Sigmoid colon (tissue), 7 donors: ENCODE measurements around the gene RERG. TPM values are rescaled to one million over a fixed set of nuclear protein-coding genes. Genes with fewer than 3 reads are reported as not detected.
A peak's percentile ranks its signal among the peaks of the same experiment; 100 is the strongest.

Source experiments
- DNase-seq: peaks from one replicate; pipeline ENCODE4 v3.0.0-alpha.2; 2019
- H3K27ac ChIP-seq, 4 donors: fragments of 200-600 bp; sonication (generic); one replicate each; pipeline ENCODE4 v1.5.1; 2016 to 2019; ENCODE audit warnings: mild to moderate bottlenecking in 1 of 4
- H3K27me3 ChIP-seq, 3 donors: fragments of 200-600 bp; sonication (generic); one replicate each; pipeline ENCODE4 v1.5.1; 2019; ENCODE audit warnings: mild to moderate bottlenecking in 1 of 3
- H3K36me3 ChIP-seq, 4 donors: fragments of 200-600 bp; sonication (generic); one replicate each; pipeline ENCODE4 v1.5.1; 2016 to 2019
- H3K4me1 ChIP-seq, 4 donors: fragments of 200-600 bp; sonication (generic); one replicate each; pipeline ENCODE4 v1.5.1; 2017 to 2019
- H3K4me3 ChIP-seq, 4 donors: fragments of 200-600 bp; sonication (generic); one replicate each; pipeline ENCODE4 v1.5.1; 2017 to 2019; ENCODE audit warnings: mild to moderate bottlenecking in 2 of 4, moderate library complexity in 1 of 4
- H3K9me3 ChIP-seq, 4 donors: fragments of 200-600 bp in 3 of 4; sonication (generic) in 3 of 4; one replicate each; pipeline versions ENCODE4 v1.5.1 to v1.6.1; 2013 to 2019
- EP300 ChIP-seq, 4 donors: sonication (generic); formaldehyde crosslinking; IDR thresholded peaks; one replicate each; pipeline ENCODE4 v1.6.1; 2017; ENCODE audit warnings: antibody characterized with exemption in 4 of 4
- POLR2A ChIP-seq, 2 donors: fragments of 450-650 bp; IDR thresholded peaks; one replicate each; pipeline ENCODE4 v1.6.1; 2016; ENCODE audit warnings: antibody characterized with exemption in 2 of 2, mild to moderate bottlenecking in 2 of 2, moderate library complexity in 2 of 2
- POLR2AphosphoS5 ChIP-seq, 4 donors: sonication (generic); formaldehyde crosslinking; IDR thresholded peaks; one replicate each; pipeline ENCODE4 v1.6.1; 2017; ENCODE audit warnings: antibody characterized with exemption in 4 of 4
- WGBS, 2 donors: extraction: QIAGEN DNeasy Blood & Tissue Kit; methylation state at CpG; one replicate each; pipeline ENCODE4 v1.1.7; 2013; 5-methylcytosine and 5-hydroxymethylcytosine counted together
- intact Hi-C: fragments of 100-400 bp; cut with DNase I; formaldehyde crosslinking; loops from one replicate; pipeline ENCODE4 v1.15.1; 2023
- polyA plus RNA-seq, 3 donors: library from polyadenylated mRNA; stranded (reverse); fragments of 200-250 nt; gene quantifications; one replicate each; pipeline ENCODE4 v1.2.3, GENCODE V29; 2013
- total RNA-seq, 4 donors: library from RNA; depleted of rRNA; stranded (reverse); fragments of >200 nt; gene quantifications; one replicate each; pipeline ENCODE4 v1.1.0, GENCODE V29; 2016
- TF ChIP-seq, protein P1 (sequence below), 4 experiments: fragments of 450-650 bp in 3 of 4; fragments of 200-600 bp in 1 of 4; IDR thresholded peaks; one replicate each; pipeline ENCODE4 v1.5.1; 2016 to 2019; ENCODE audit warnings: antibody characterized with exemption in 4 of 4, mild to moderate bottlenecking in 3 of 4, moderate library complexity in 2 of 4
- donor health status: healthy with polysubstance abuse.
- donor health status: Bipolar disorder and iron deficiency.
- donor health status: healthy.

RERG gene
- total and polyA plus RNA-seq, 7 donors, result 1.4 to 104 (median 69.9) TPM

- H3K4me1 ChIP-seq, result peaks cover 0 to 69% (median 60%) of the 10 kb centered on the region in 4 donors
- WGBS, 2 donors, result 50 to 60% methylated on average over 3 of the region's 3 CpGs
- TF ChIP-seq POLR2AphosphoS5 (IDR thresholded peaks at IDR 0.05) (peak in 3 of 4 donors; percentile 40 to 49 (median 47)), EP300 (IDR thresholded peaks at IDR 0.05) (no peak)
- peak overlapping the region in 1 of 4 donors; percentile 22 for H3K4me3 ChIP-seq
- no peaks in the 10 kb centered on the region for H3K36me3 ChIP-seq
- no peaks in the 10 kb centered on the region for H3K9me3 ChIP-seq
- H3K27me3 ChIP-seq, result no peaks in the 10 kb centered on the region
- H3K27ac ChIP-seq, result peak overlapping the region in 3 of 4 donors; percentile 66 to 83 (median 74)
- intact Hi-C loops, result loop anchor here (10.0 kb wide), 3 partner anchors 262 to 378 kb away; partner anchors contain the start of genes ART4 and MGP
- no peak for DNase-seq
Observed at GRCh38 chr12:15146585-15146984, 74.6 kb downstream of the RERG start.

GRCh38 chr12:15143467-15143866 lies 77.8 kb downstream of the RERG start:
- H3K36me3 ChIP-seq, result no peaks in the 10 kb centered on the region
- no peak overlapping the region for H3K4me3 ChIP-seq
- no peak overlapping the region for H3K27ac ChIP-seq
- H3K4me1 ChIP-seq, result peaks cover 0 to 50% (median 45%) of the 10 kb centered on the region in 4 donors
- DNase-seq, result no peak
- H3K27me3 ChIP-seq, result no peaks in the 10 kb centered on the region
- H3K9me3 ChIP-seq, result no peaks in the 10 kb centered on the region
- TF ChIP-seq EP300 (IDR thresholded peaks at IDR 0.05) (no peak), POLR2AphosphoS5 (IDR thresholded peaks at IDR 0.05) (no peak), POLR2A (IDR thresholded peaks at IDR 0.05) (no peak)
- TF ChIP-seq, protein P1, sequence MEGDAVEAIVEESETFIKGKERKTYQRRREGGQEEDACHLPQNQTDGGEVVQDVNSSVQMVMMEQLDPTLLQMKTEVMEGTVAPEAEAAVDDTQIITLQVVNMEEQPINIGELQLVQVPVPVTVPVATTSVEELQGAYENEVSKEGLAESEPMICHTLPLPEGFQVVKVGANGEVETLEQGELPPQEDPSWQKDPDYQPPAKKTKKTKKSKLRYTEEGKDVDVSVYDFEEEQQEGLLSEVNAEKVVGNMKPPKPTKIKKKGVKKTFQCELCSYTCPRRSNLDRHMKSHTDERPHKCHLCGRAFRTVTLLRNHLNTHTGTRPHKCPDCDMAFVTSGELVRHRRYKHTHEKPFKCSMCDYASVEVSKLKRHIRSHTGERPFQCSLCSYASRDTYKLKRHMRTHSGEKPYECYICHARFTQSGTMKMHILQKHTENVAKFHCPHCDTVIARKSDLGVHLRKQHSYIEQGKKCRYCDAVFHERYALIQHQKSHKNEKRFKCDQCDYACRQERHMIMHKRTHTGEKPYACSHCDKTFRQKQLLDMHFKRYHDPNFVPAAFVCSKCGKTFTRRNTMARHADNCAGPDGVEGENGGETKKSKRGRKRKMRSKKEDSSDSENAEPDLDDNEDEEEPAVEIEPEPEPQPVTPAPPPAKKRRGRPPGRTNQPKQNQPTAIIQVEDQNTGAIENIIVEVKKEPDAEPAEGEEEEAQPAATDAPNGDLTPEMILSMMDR (IDR thresholded peaks at IDR 0.05), result no peak
- intact Hi-C loops, result loop anchor here (10.0 kb wide), 3 partner anchors 259 to 381 kb away; partner anchors contain the start of genes ART4 and MGP

DNA sequence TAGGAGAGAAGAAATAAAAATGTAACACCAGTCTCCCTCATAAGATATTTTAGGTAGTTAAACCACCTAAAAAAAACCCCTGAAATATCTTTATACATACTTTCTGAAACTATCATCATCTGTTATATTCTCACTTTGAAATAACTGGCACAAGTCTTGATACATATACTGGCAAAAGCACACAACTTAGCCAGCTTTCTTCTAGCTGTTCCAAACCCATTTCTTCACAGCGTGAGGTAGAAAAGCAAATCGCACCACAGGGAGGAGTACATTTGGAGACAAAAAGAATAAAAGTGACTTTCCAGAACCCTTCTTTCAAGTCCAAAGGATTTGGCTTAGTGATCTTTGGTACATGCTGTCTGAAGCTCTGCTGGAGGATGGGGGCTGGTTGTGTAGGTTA lies 78.5 kb downstream of the RERG start:
- peaks cover 0 to 42% (median 38%) of the 10 kb centered on the region in 4 donors for H3K4me1 ChIP-seq
- H3K27ac ChIP-seq, result no peak overlapping the region
- no peaks in the 10 kb centered on the region for H3K27me3 ChIP-seq
- H3K36me3 ChIP-seq, result no peaks in the 10 kb centered on the region
- no peak overlapping the region for H3K4me3 ChIP-seq
- no peaks in the 10 kb centered on the region for H3K9me3 ChIP-seq
- WGBS, 2 donors, result 92 to 98% methylated on average over 2 of the region's 2 CpGs
- no peak for TF ChIP-seq POLR2A (IDR thresholded peaks at IDR 0.05)
- TF ChIP-seq, protein P1 (IDR thresholded peaks at IDR 0.05), result no peak
- no peak for TF ChIP-seq POLR2AphosphoS5 (IDR thresholded peaks at IDR 0.05)
- TF ChIP-seq EP300 (IDR thresholded peaks at IDR 0.05), result no peak
- intact Hi-C loops, result loop anchor here (10.0 kb wide), 3 partner anchors 258 to 382 kb away; partner anchors contain the start of genes ART4 and MGP
- no peak for DNase-seq

- Histone ChIP-seq H3K4me3 (no peak overlapping the region), H3K9me3 (no peaks in the 10 kb centered on the region), H3K36me3 (no peaks in the 10 kb centered on the region), H3K27ac (peak overlapping the region in 3 of 4 donors; percentile 7 to 71 (median 67)), H3K4me1 (peaks cover 0 to 28% (median 15%) of the 10 kb centered on the region in 4 donors), H3K27me3 (no peaks in the 10 kb centered on the region)
- 48 to 63% methylated on average over 3 of the region's 3 CpGs for WGBS, 2 donors
- no peak for DNase-seq
- intact Hi-C loops, result no loop called here
- TF ChIP-seq, protein P1 (IDR thresholded peaks at IDR 0.05), result no peak
- TF ChIP-seq POLR2A (IDR thresholded peaks at IDR 0.05) (no peak), POLR2AphosphoS5 (IDR thresholded peaks at IDR 0.05) (peak in 1 of 4 donors; percentile 24), EP300 (IDR thresholded peaks at IDR 0.05) (no peak)
Observed at GRCh38 chr12:15131431-15131830, 89.8 kb downstream of the RERG start.

- Histone ChIP-seq H3K36me3 (no peaks in the 10 kb centered on the region), H3K9me3 (no peaks in the 10 kb centered on the region), H3K27ac (no peak overlapping the region), H3K4me3 (no peak overlapping the region), H3K4me1 (peaks cover 0 to 31% (median 15%) of the 10 kb centered on the region in 4 donors), H3K27me3 (no peaks in the 10 kb centered on the region)
- TF ChIP-seq EP300 (IDR thresholded peaks at IDR 0.05) (no peak), POLR2AphosphoS5 (IDR thresholded peaks at IDR 0.05) (no peak), POLR2A (IDR thresholded peaks at IDR 0.05) (no peak)
- TF ChIP-seq, protein P1 (IDR thresholded peaks at IDR 0.05), result no peak
- no peak for DNase-seq
- intact Hi-C loops, result no loop called here
Observed at GRCh38 chr12:15130541-15130940, 90.7 kb downstream of the RERG start.
